Measurements from ENCODE around the gene DOCK9.

GRCh38 chr13:98984118-98984517 is 6.3 kb upstream of the DOCK9 start:
- no peak for TF ChIP-seq CTCF (optimal IDR thresholded peaks at IDR 0.05 in 1 of 3, IDR thresholded peaks at IDR 0.05 in 1 of 3, conservative IDR thresholded peaks at IDR 0.05 in 1 of 3; ENCODE audit: extremely low read depth in 1 of 3, insufficient read depth in 2 of 3, low read length in 3 of 3)
- no peak for TF ChIP-seq EZH2 (IDR thresholded peaks at IDR 0.05; ENCODE audit: low read length)

Data from keratinocyte (primary cell).